Fibroblast of skin of right quadriceps (primary cell): ENCODE results near the gene RPS29.

Source experiments
- DNase-seq: peaks from one replicate; pipeline ENCODE4 v3.0.0-alpha.2; 2013

RPS29 gene

DNA sequence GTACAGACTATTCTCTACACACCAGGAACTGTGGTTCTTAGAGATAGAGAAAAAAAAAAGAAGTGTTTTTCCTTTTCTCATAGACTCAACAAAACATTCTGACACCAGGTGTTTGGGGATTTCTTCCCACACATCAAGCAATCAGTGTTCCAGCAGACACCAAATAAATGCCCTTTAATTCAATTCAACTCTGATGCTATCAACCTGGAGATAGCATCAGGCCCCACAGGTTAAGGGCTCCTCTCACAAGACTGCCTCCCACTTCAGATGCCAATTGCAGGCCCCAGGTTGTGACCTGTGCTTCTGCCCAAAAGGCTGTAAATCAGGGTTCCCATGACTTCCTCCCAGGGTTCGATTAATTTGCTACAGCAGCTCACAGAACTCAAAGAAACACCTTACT, 36.7 kb downstream of the RPS29 start:
- no peak for DNase-seq

DNA sequence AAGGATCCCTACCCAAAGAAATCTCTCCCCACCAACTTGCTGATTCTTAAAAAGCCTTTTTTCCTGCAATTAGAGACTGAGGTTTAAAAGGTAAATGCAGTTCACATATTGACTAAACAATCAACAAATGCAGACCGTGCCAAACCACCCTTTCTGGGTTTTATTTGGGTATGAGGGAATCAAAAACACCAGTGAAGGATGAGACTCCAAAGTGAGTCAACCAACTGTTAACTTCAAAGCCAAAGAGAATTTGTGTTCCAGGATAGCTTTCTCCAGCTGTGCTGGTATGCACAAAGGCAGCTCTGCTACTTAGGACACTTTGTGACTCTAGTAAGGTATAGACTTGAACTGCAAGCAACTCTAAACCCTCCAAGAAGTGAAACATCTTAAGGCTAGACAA, 39.4 kb downstream of the RPS29 start:
- no peak for DNase-seq

DNA sequence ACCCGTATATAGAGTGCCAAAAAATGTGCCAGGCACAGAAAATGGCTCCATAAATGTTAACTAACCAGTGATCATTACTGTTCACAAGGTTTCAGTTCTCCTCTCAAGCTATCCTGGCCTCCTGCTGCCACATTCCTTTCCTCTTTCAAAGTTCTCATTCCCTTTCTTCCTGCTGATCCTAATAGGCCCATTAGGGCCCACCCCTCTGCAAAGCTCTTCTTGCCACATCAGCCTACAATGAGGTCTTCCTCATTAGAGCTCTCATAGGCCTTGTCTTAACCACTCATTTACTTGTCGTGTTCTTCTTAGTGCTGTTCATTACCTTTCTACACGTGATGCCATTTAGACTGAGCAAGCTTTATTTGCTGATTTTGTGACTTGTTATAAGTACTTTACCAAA, 40.5 kb downstream of the RPS29 start:
- DNase-seq, result no peak

DNA sequence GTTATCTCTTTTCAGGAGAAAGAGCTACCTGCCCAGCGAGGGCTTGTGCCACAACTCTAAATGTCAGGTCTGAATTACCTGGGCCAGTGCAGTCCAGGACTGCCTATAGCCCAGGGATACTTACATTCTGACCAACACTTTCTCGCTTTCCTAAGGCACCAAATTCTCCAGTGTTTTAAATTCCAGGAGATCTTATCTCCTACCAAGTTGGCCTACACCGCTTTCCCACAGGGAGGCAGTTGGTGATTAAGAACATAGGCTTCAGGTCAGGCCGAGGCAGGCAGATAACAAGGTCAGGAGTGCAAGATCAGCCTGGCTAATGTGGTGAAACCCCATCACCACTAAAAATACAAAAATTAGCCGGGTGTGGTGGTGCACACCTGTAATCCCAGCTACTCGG, 41.1 kb downstream of the RPS29 start:
- DNase-seq, result no peak

DNA sequence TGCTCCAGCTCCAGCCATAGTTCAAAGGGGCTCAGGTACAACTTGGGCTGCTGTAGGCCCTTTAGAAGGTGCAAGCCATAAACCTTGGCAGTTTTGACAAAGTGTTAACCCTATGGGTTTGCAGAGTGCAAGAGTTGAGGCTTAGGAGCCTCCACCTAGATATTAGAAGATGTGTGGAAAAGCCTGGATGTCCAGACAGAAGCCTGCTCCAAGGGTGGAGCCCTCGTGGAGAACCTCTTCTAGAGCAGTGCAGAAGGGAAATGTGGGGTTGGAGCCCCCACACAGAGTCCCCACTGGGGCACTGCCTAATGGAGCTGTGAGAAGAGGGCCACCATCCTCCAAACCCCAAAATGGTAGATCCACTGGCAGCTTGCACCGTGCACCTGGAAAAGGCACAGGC, 45.1 kb downstream of the RPS29 start:
- no peak for DNase-seq

DNA sequence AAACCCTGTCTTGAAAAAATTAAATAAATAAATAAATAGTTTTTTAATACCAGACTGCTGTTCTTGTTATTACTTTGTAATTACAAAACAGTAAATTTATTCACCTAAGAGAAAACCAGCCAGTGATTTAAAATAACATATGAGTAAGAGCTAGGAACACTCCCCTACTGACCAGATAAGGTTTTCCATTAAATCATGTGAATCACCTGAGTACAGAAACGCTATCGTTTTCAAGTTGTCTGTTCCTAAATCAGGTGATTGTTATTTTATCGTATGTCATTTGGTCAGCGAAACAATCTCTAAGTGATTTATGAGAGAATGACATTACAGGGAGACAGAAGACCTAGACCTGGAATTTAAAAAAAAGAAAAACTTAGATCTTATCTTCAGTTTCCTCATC, 47.3 kb downstream of the RPS29 start:
- no peak for DNase-seq
